ENCODE measurements around the gene FHDC1. TPM values are rescaled to one million over a fixed set of nuclear protein-coding genes. Genes with fewer than 3 reads are reported as not detected.

The FHDC1 gene
- total RNA-seq, 1 donor from 2014 or later: 42.0 TPM

- no peak overlapping the region for H3K27ac Mint-ChIP-seq (ENCODE audit: unreplicated experiment)
- TF ChIP-seq CTCF (IDR thresholded peaks at IDR 0.05; ENCODE audit: partially characterized antibody, unreplicated experiment): no peak
- H3K9me3 Mint-ChIP-seq (ENCODE audit: unreplicated experiment): peaks cover 28% of the 10 kb centered on the region
- H3K4me3 Mint-ChIP-seq (ENCODE audit: unreplicated experiment): no peak overlapping the region
- H3K27me3 Mint-ChIP-seq (ENCODE audit: unreplicated experiment): peaks cover 19% of the 10 kb centered on the region
- peaks cover 11% of the 10 kb centered on the region for H3K36me3 Mint-ChIP-seq (ENCODE audit: unreplicated experiment)
- H3K4me1 Mint-ChIP-seq (ENCODE audit: low read depth, unreplicated experiment): peaks cover 45% of the 10 kb centered on the region
- DNase-seq: no peak
Observed at GRCh38 chr4:153016592-153016991, 80.5 kb downstream of the FHDC1 start.

DNA sequence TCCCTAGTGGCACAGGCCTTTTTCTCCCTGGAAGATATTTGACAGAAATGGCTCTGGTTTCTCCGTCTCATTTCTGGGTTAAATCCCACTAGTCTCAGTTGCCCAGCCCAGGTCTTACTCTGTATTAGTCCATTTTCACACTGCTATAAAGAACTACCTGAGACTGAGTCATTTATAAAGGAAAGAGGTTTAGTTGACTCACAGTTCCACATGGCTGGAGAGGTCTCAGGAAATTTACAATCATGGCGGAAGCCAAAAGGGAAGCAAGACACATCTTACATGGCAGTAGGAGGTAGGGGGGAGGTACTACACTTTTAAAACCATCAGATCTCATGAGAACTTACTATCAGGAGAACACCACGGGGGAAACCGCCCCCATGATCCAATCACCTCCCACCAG lies 81.9 kb downstream of the FHDC1 start:
- peaks cover 28% of the 10 kb centered on the region for H3K9me3 Mint-ChIP-seq (ENCODE audit: unreplicated experiment)
- no peak for TF ChIP-seq CTCF (IDR thresholded peaks at IDR 0.05; ENCODE audit: partially characterized antibody, unreplicated experiment)
- peaks cover 51% of the 10 kb centered on the region for H3K4me1 Mint-ChIP-seq (ENCODE audit: low read depth, unreplicated experiment)
- H3K27me3 Mint-ChIP-seq (ENCODE audit: unreplicated experiment): peaks cover 19% of the 10 kb centered on the region
- H3K36me3 Mint-ChIP-seq (ENCODE audit: unreplicated experiment): peaks cover 6% of the 10 kb centered on the region
- H3K4me3 Mint-ChIP-seq (ENCODE audit: unreplicated experiment): no peak overlapping the region
- peak overlapping the region; percentile 97 for H3K27ac Mint-ChIP-seq (ENCODE audit: unreplicated experiment)
- no peak for DNase-seq

GRCh38 chr4:153018684-153019083 lies 82.6 kb downstream of the FHDC1 start:
- peaks cover 19% of the 10 kb centered on the region for H3K27me3 Mint-ChIP-seq (ENCODE audit: unreplicated experiment)
- DNase-seq: peak; percentile 83
- peaks cover 47% of the 10 kb centered on the region for H3K4me1 Mint-ChIP-seq (ENCODE audit: low read depth, unreplicated experiment)
- peaks cover 28% of the 10 kb centered on the region for H3K9me3 Mint-ChIP-seq (ENCODE audit: unreplicated experiment)
- no peak for TF ChIP-seq CTCF (IDR thresholded peaks at IDR 0.05; ENCODE audit: partially characterized antibody, unreplicated experiment)
- peak overlapping the region; percentile 97 for H3K27ac Mint-ChIP-seq (ENCODE audit: unreplicated experiment)
- H3K36me3 Mint-ChIP-seq (ENCODE audit: unreplicated experiment): peaks cover 6% of the 10 kb centered on the region
- H3K4me3 Mint-ChIP-seq (ENCODE audit: unreplicated experiment): peak overlapping the region; percentile 41

DNA sequence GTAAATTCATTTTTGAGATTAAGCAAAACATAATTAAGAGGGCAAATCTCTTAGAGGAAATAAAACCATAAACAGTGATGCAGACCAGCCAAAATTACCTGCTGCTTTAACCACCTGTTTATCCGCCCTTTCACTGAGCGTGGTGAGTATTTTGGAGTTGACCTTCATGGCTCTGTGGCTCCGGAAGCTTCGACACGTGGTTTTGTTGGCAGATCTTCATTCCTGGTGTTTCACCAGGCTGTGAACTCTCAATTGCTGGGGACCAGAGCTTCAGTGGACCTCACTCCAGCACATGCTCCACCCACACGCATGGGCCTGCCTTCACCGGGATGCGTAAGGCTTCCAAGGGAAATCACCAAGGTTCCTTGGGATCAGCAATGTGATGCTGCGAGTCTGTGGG lies 83.8 kb downstream of the FHDC1 start:
- DNase-seq: no peak
- Mint-ChIP-seq H3K27ac (ENCODE audit: unreplicated experiment) (peak overlapping the region; percentile 97), H3K36me3 (ENCODE audit: unreplicated experiment) (peaks cover 6% of the 10 kb centered on the region), H3K4me3 (ENCODE audit: unreplicated experiment) (peak overlapping the region; percentile 23), H3K27me3 (ENCODE audit: unreplicated experiment) (peaks cover 19% of the 10 kb centered on the region), H3K4me1 (ENCODE audit: low read depth, unreplicated experiment) (peaks cover 50% of the 10 kb centered on the region), H3K9me3 (ENCODE audit: unreplicated experiment) (peaks cover 28% of the 10 kb centered on the region)
- TF ChIP-seq CTCF (IDR thresholded peaks at IDR 0.05; ENCODE audit: partially characterized antibody, unreplicated experiment): no peak

GRCh38 chr4:153020457-153020856 lies 84.3 kb downstream of the FHDC1 start:
- Mint-ChIP-seq H3K4me3 (ENCODE audit: unreplicated experiment) (no peak overlapping the region), H3K27ac (ENCODE audit: unreplicated experiment) (peak overlapping the region; percentile 97), H3K4me1 (ENCODE audit: low read depth, unreplicated experiment) (peaks cover 49% of the 10 kb centered on the region), H3K9me3 (ENCODE audit: unreplicated experiment) (peaks cover 28% of the 10 kb centered on the region), H3K36me3 (ENCODE audit: unreplicated experiment) (peaks cover 6% of the 10 kb centered on the region), H3K27me3 (ENCODE audit: unreplicated experiment) (peaks cover 19% of the 10 kb centered on the region)
- TF ChIP-seq CTCF (IDR thresholded peaks at IDR 0.05; ENCODE audit: partially characterized antibody, unreplicated experiment): no peak
- DNase-seq: no peak
